GM18870 (cell line): ENCODE data around the gene FKBP14.
"Not testable (repeated sequence)": the region's sequence is repeated elsewhere in the genome, so short reads cannot be mapped to it uniquely, and the experiment has no call there.

ENCODE experiments used
- ATAC-seq: cut with Tn5 transposase; IDR thresholded peaks from one replicate; pipeline ENCODE4 v1.9.1; 2021; ENCODE audit warnings: moderate library complexity; ENCODE audit not compliant: unreplicated experiment

The FKBP14 gene

GRCh38 chr7:29961611-29962010 is 64.9 kb downstream of the FKBP14 start:
- not testable (repeated sequence) for ATAC-seq
